Endothelial cell of umbilical vein (primary cell): ENCODE measurements around the gene IL32. TPM values are rescaled to one million over a fixed set of nuclear protein-coding genes. Genes with fewer than 3 reads are reported as not detected.

Source experiments
- BruUV-seq: library from RNA; stranded (reverse); fragments of 400-500 nt; replicated peaks from 2 replicates; lab custom pipeline; 2021; lab: Mats Ljungman, UMichigan
- CTCF ChIA-PET: fragments of 300-600, 350-600 bp; sonication (Branson Sonifier 250); formaldehyde crosslinking; loops from one replicate; lab custom pipeline; 2021; ENCODE audit warnings: antibody characterized with exemption, inconsistent platforms; lab: Charles Lee
- POLR2A ChIA-PET: fragments of 300-600, 350-600 bp; sonication (Branson Sonifier 250); formaldehyde crosslinking; loops from one replicate; lab custom pipeline; 2021; ENCODE audit warnings: antibody characterized with exemption, inconsistent platforms; lab: Charles Lee
- DNase-seq: peaks from one replicate; pipeline ENCODE4 v3.0.0-alpha.2; 2011; ENCODE audit warnings: low read depth, low spot score
- FAIRE-seq: peaks from 2 replicates; lab custom pipeline; 2011; peaks lifted over from hg19 to GRCh38; lab: Jason Lieb, UNC
- H2AFZ ChIP-seq: 2 replicates; pipeline ENCODE4 v1.6.0; 2012; ENCODE audit warnings: low read depth, low read length, control low read depth, inconsistent platforms
- H3K27ac ChIP-seq: 2 replicates; pipeline ENCODE4 v1.5.1; 2011; ENCODE audit warnings: low read depth, mild to moderate bottlenecking, control low read depth, low read length, moderate library complexity; ENCODE audit not compliant: insufficient read depth
- H3K27me3 ChIP-seq, 2 experiments: 2 replicates each; pipeline versions ENCODE4 v1.6.0 to v1.6.1; 2011; ENCODE audit warnings: low read length in 2 of 2, mixed read lengths in 1 of 2; ENCODE audit not compliant: control insufficient read depth in 2 of 2, insufficient read depth in 2 of 2
- H3K36me3 ChIP-seq, 2 experiments: 2 replicates in 1 of 2; 3 replicates in 1 of 2; pipeline ENCODE4 v1.5.1; 2011; ENCODE audit warnings: low read length in 2 of 2, mild to moderate bottlenecking in 1 of 2, moderate library complexity in 1 of 2; ENCODE audit not compliant: control insufficient read depth in 2 of 2, insufficient read depth in 2 of 2; ENCODE audit errors: extremely low read depth in 1 of 2
- H3K4me1 ChIP-seq: 3 replicates; pipeline ENCODE4 v1.5.1; 2011; ENCODE audit warnings: mild to moderate bottlenecking, low read length; ENCODE audit not compliant: control insufficient read depth, insufficient read depth; ENCODE audit errors: extremely low read depth
- H3K4me2 ChIP-seq: 2 replicates; pipeline ENCODE4 v1.6.1; 2011; ENCODE audit warnings: low read length, control low read depth, mixed read lengths; ENCODE audit not compliant: insufficient read depth
- H3K4me3 ChIP-seq, 3 experiments: fragments of 200-600 bp in 1 of 3; sonication (generic), shearing (Covaris generic) in 1 of 3; replicated peaks in 1 of 3; 2 replicates each; pipeline ENCODE4 v1.5.1; 2011 to 2016; ENCODE audit warnings: control low read depth in 3 of 3, low read length in 3 of 3, mild to moderate bottlenecking in 2 of 3, inconsistent platforms in 1 of 3, low read depth in 1 of 3, moderate library complexity in 1 of 3; ENCODE audit not compliant: insufficient read depth in 1 of 3
- H3K79me2 ChIP-seq: 2 replicates; pipeline ENCODE4 v1.6.0; 2012; ENCODE audit warnings: low read length, inconsistent platforms; ENCODE audit not compliant: control insufficient read depth, insufficient read depth
- H3K9ac ChIP-seq: replicated peaks from 2 replicates; pipeline ENCODE3; 2011; ENCODE audit warnings: low read length, control low read depth; ENCODE audit not compliant: insufficient read depth; ENCODE audit errors: extremely low read depth
- H3K9me1 ChIP-seq: replicated peaks from 3 replicates; pipeline ENCODE4 v1.6.0; 2011; ENCODE audit warnings: mild to moderate bottlenecking, low read length; ENCODE audit not compliant: control insufficient read depth, insufficient read depth; ENCODE audit errors: extremely low read depth
- H3K9me3 ChIP-seq: replicated peaks from 2 replicates; pipeline ENCODE4 v1.5.1; 2012; ENCODE audit warnings: low read length, inconsistent platforms; ENCODE audit not compliant: control insufficient read depth, insufficient read depth
- H4K20me1 ChIP-seq: replicated peaks from 2 replicates; pipeline ENCODE3; 2011; ENCODE audit warnings: mild to moderate bottlenecking, low read length; ENCODE audit not compliant: control insufficient read depth, insufficient read depth; ENCODE audit errors: extremely low read depth
- CTCF ChIP-seq, 2 donors: IDR thresholded peaks; 1 replicate in 1 of 2; 2 replicates in 1 of 2; pipeline ENCODE4 v1.5.1; 2011; ENCODE audit warnings: low read length in 2 of 2, mild to moderate bottlenecking in 2 of 2, moderate library complexity in 2 of 2, control low read depth in 1 of 2, inconsistent platforms in 1 of 2, low read depth in 1 of 2; ENCODE audit not compliant: insufficient read depth in 1 of 2; ENCODE audit errors: extremely low read depth in 1 of 2
- EZH2 ChIP-seq: IDR thresholded peaks from 2 replicates; pipeline ENCODE4 v1.6.1; 2012; ENCODE audit warnings: borderline replicate concordance, low read depth, mild to moderate bottlenecking, moderate library complexity, low read length, inconsistent platforms; ENCODE audit not compliant: severe bottlenecking
- GATA2 ChIP-seq: IDR thresholded peaks from 2 replicates; pipeline ENCODE4 v1.7.0; 2011; ENCODE audit warnings: low read depth, mild to moderate bottlenecking, moderate library complexity, mixed read lengths, low read length; ENCODE audit not compliant: insufficient read length, insufficient read depth
- JUN ChIP-seq: IDR thresholded peaks from 2 replicates; pipeline ENCODE4 v1.6.1; 2011; ENCODE audit warnings: borderline replicate concordance, low read depth; ENCODE audit not compliant: insufficient read length, insufficient read depth
- MAX ChIP-seq: IDR thresholded peaks from 2 replicates; pipeline ENCODE4 v1.6.1; 2011; ENCODE audit not compliant: insufficient read depth, insufficient read length
- MYC ChIP-seq: IDR thresholded peaks from one replicate; pipeline ENCODE4 v1.6.1; 2011; ENCODE audit warnings: mild to moderate bottlenecking, low read depth, low read length
- POLR2A ChIP-seq: IDR thresholded peaks from 2 replicates; pipeline ENCODE4 v1.6.1; 2012; ENCODE audit warnings: low read depth, mild to moderate bottlenecking, control low read depth, low read length
- POLR2AphosphoS5 ChIP-seq: IDR thresholded peaks from 2 replicates; pipeline ENCODE4 v1.6.1; 2012; ENCODE audit warnings: low read depth, mild to moderate bottlenecking, control low read depth, low read length, moderate library complexity; ENCODE audit not compliant: insufficient read depth
- dilution Hi-C: fragments of 300-500 bp; cut with MboI; formaldehyde crosslinking; loops from one replicate; pipeline ENCODE4 v1.15.0; 2019; ENCODE audit warnings: low sequenced_read_pairs; ENCODE audit not compliant: extremely low pct_ligation_motif_present
- intact Hi-C: fragments of 100-400 bp; cut with micrococcal nuclease; formaldehyde crosslinking; loops from one replicate; pipeline ENCODE4 v1.10.0; 2022
- polyA plus RNA-seq, 4 experiments: library from polyadenylated mRNA; depleted of rRNA in 3 of 4; stranded (reverse) in 3 of 4; unstranded in 1 of 4; fragments of >200 nt; gene quantifications; 2 replicates each; pipeline versions ENCODE4 v1.2.1 to v1.2.3, GENCODE V29; 2011 to 2012; ENCODE audit warnings: missing spikeins in 1 of 4
- total RNA-seq: library from RNA; stranded (reverse); gene quantifications from 2 replicates; pipeline ENCODE4 v1.2.3, GENCODE V29; 2021

IL32 gene
- total and polyA plus RNA-seq, 2 donors (not counting 3 experiments of a cell fraction or from before 2014, with no cell fraction given), result 55.7 to 336 TPM

DNA sequence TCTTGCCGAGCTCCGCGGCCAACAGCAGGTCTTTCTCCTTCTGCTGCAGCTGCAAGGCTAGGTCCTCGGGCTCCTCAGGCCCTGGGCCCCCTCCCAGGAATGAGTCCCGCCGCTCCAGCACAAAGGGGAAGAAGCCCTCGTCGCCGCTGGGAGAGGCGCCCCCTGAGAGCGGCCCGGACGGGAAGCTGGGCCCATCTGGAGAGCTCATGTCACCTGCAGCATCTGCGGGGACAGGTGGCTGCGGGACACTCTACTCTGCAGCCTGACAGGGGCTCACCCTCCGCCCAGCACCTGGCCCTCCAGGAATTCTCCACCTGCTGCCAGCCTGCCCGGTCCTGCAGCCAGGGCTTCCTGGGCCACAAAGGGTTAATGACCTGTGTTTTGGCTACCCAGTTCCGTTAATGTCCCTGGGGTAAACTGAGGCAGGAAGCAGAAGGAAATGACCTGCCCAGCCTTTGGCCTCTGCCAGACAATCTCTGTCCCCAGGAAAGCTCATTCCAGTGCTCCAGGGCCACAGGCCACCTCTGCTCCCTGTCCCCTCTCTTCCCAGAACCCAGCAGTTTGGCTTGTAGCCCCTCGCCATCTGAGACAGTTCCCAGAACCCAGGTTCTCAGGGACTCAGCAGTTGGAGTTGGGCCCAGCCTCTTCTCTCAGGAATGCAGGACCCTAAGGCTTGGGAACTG, 30.0 kb upstream of the IL32 start:
- dilution Hi-C loops, result no loop called here
- CTCF ChIA-PET, result interaction anchor here (0.7 to 8.8 kb wide), 4 partner anchors 9 to 93 kb away, joined by 3 to 200 read pairs (median 71); partner anchors contain the start of gene MMP25
- DNase-seq (no peak), FAIRE-seq (no peak)
- Histone ChIP-seq H3K4me3 (no peak overlapping the region), H3K9me1 (no peaks in the 10 kb centered on the region), H3K4me2 (no peak overlapping the region), H4K20me1 (no peaks in the 10 kb centered on the region), H3K9me3 (no peaks in the 10 kb centered on the region), H3K79me2 (no peaks in the 10 kb centered on the region), H3K4me1 (no peaks in the 10 kb centered on the region), H3K27ac (no peak overlapping the region), H3K9ac (no peak overlapping the region), H2AFZ (no peak overlapping the region), H3K27me3 (peaks cover 58% of the 10 kb centered on the region in 2 experiments), H3K36me3 (no peaks in the 10 kb centered on the region)
- POLR2A ChIA-PET, result no interaction called here
- intact Hi-C loops, result no loop called here
- TF ChIP-seq MYC, result no peak
- TF ChIP-seq JUN, result no peak
- no peak for TF ChIP-seq GATA2
- TF ChIP-seq CTCF (IDR thresholded peaks at IDR 0.05; ENCODE audit: extremely low read depth in 1 of 2, insufficient read depth in 1 of 2, low read depth in 1 of 2, low read length in 2 of 2), result no peak
- TF ChIP-seq POLR2A, result no peak
- TF ChIP-seq POLR2AphosphoS5, result no peak
- TF ChIP-seq EZH2, result no peak
- no peak for TF ChIP-seq MAX
- no TSS peak for BruUV-seq
